Mesenteric fat pad (tissue), 1 donor: Measurements from ENCODE around the gene KCNN3. TPM values are rescaled to one million over a fixed set of nuclear protein-coding genes. Genes with fewer than 3 reads are reported as not detected.

ENCODE experiments used
- DNase-seq: peaks from one replicate; pipeline ENCODE4 v3.0.0-alpha.2; 2020; ENCODE audit warnings: low spot score
- total RNA-seq: library from RNA; stranded (reverse); fragmentation: NEBNext Ultra II Directional; extraction: Animal tissue kit (Norgen Biotek cat#: 25700); gene quantifications from one replicate; pipeline ENCODE4 v1.2.1, GENCODE V29; 2021
- donor health status: DM: yes; HTN: yes; CAD: no.

The KCNN3 gene
- total RNA-seq, 1 donor from 2014 or later, result 0.96 TPM

GRCh38 chr1:154752273-154753030 is 117.6 kb downstream of the KCNN3 start:
- DNase-seq, result peak; percentile 79

- no peak for DNase-seq
These were observed 118.4 kb downstream of the KCNN3 start for GRCh38 chr1:154751690-154752089.

- peak; percentile 72 for DNase-seq
These were observed 119.1 kb downstream of the KCNN3 start for GRCh38 chr1:154750681-154751665.

- peak; percentile 37 for DNase-seq
These were observed 120.9 kb downstream of the KCNN3 start for GRCh38 chr1:154749078-154749760.

- DNase-seq, result no peak
These were observed 121.7 kb downstream of the KCNN3 start for GRCh38 chr1:154748405-154748775.

GRCh38 chr1:154747740-154748404 is 122.2 kb downstream of the KCNN3 start:
- peak; percentile 78 for DNase-seq

GRCh38 chr1:154747380-154747739 is 122.7 kb downstream of the KCNN3 start:
- no peak for DNase-seq

- peak; percentile 45 for DNase-seq
These were observed 123.3 kb downstream of the KCNN3 start for GRCh38 chr1:154746622-154747299.

GRCh38 chr1:154745750-154746425 is 124.2 kb downstream of the KCNN3 start:
- peak; percentile 57 for DNase-seq

GRCh38 chr1:154745286-154745731 is 124.8 kb downstream of the KCNN3 start:
- DNase-seq, result peak; percentile 49

- peak; percentile 43 for DNase-seq
These were observed 125.6 kb downstream of the KCNN3 start for GRCh38 chr1:154744352-154745035.

- DNase-seq, result peak; percentile 28
These were observed 126.5 kb downstream of the KCNN3 start for GRCh38 chr1:154743526-154744036.

- peak; percentile 72 for DNase-seq
These were observed 127.5 kb downstream of the KCNN3 start for GRCh38 chr1:154742606-154743005.

- DNase-seq, result peak; percentile 62
These were observed 128.2 kb downstream of the KCNN3 start for GRCh38 chr1:154741741-154742495.

GRCh38 chr1:154741327-154741726 is 128.8 kb downstream of the KCNN3 start:
- no peak for DNase-seq

- peak; percentile 62 for DNase-seq
These were observed 130.4 kb downstream of the KCNN3 start for GRCh38 chr1:154739654-154740053.

- peak; percentile 30 for DNase-seq
These were observed 133.2 kb downstream of the KCNN3 start for GRCh38 chr1:154736841-154737240.

- DNase-seq, result peak; percentile 55
These were observed 134.3 kb downstream of the KCNN3 start for GRCh38 chr1:154735804-154736168.
